HCT116 (cell line): Measurements from ENCODE around the gene DZIP1L. TPM values are rescaled to one million over a fixed set of nuclear protein-coding genes. Genes with fewer than 3 reads are reported as not detected.

Experiments
- ATAC-seq: fragments of 200-7000 bp; cut with Tn5 transposase; 2 replicates; pipeline ENCODE4 v1.9.1; 2020; ENCODE audit warnings: mild to moderate bottlenecking, moderate library complexity
- BruUV-seq: library from RNA; stranded (reverse); fragments of 400-500 nt; replicated peaks from 2 replicates; lab custom pipeline; 2021; lab: Mats Ljungman, UMichigan
- CTCF ChIA-PET: fragments of 300-600 bp; sonication (Branson Sonifier 250); formaldehyde crosslinking; loops from one replicate; lab custom pipeline; 2021; ENCODE audit warnings: antibody characterized with exemption; lab: Charles Lee
- POLR2A ChIA-PET: fragments of 300-600, 350-600 bp; sonication (Branson Sonifier 250); formaldehyde crosslinking; loops from one replicate; lab custom pipeline; 2021; ENCODE audit warnings: antibody characterized with exemption; lab: Charles Lee
- RAD21 ChIA-PET, 2 experiments: fragments of 300-600 bp; sonication (Branson Sonifier 250); formaldehyde crosslinking; loops; one replicate each; lab custom pipeline; 2023; ENCODE audit warnings: low total read pairs in 2 of 2; ENCODE audit not compliant: uncharacterized antibody in 2 of 2, unreplicated experiment in 2 of 2, low non-redundant PET in 1 of 2; lab: Charles Lee
- DNase-seq: peaks from one replicate; pipeline ENCODE4 v3.0.0-alpha.2; 2010; ENCODE audit warnings: low read depth, low spot score
- H2AFZ ChIP-seq: fragments of 200-600 bp; shearing (Covaris generic), sonication (generic); 2 replicates; pipeline ENCODE4 v1.6.1; 2017; ENCODE audit warnings: low read depth, mixed run types, mixed read lengths, antibody characterized with exemption, low read length; ENCODE audit not compliant: poor library complexity, severe bottlenecking
- H3K27ac ChIP-seq: 2 replicates; pipeline ENCODE4 v1.5.1; 2012; ENCODE audit warnings: low read depth, low read length
- H3K27me3 ChIP-seq: fragments of 200-600 bp; sonication (generic); 2 replicates; pipeline ENCODE4 v1.6.1; 2016; ENCODE audit warnings: mixed run types, low read length, mixed read lengths; ENCODE audit not compliant: insufficient read depth
- H3K36me3 ChIP-seq, 2 experiments: fragments of 200-500 bp in 1 of 2; fragments of 200-600 bp in 1 of 2; sonication (Bioruptor generic) in 1 of 2; sonication (generic) in 1 of 2; 2 replicates each; pipeline versions ENCODE4 v1.5.1 to v1.6.1; 2014 to 2016; ENCODE audit warnings: low read length in 2 of 2, inconsistent platforms in 1 of 2, mixed read lengths in 1 of 2, mixed run types in 1 of 2; ENCODE audit not compliant: insufficient read depth in 2 of 2, control insufficient read depth in 1 of 2
- H3K4me1 ChIP-seq, 2 experiments: fragments of 200-600 bp in 1 of 2; sonication (generic) in 1 of 2; 2 replicates each; pipeline versions ENCODE4 v1.5.1 to v1.6.1; 2012 to 2017; ENCODE audit warnings: low read length in 2 of 2, inconsistent platforms in 1 of 2, mild to moderate bottlenecking in 1 of 2, mixed read lengths in 1 of 2, mixed run types in 1 of 2, moderate library complexity in 1 of 2; ENCODE audit not compliant: insufficient read depth in 2 of 2, control insufficient read depth in 1 of 2
- H3K4me2 ChIP-seq: fragments of 200-600 bp; sonication (generic); 2 replicates; pipeline ENCODE4 v1.6.1; 2017; ENCODE audit warnings: mixed run types, low read length, mixed read lengths
- H3K4me3 ChIP-seq, 2 experiments: fragments of 200-600 bp in 1 of 2; sonication (generic) in 1 of 2; replicated peaks in 1 of 2; 2 replicates each; pipeline ENCODE4 v1.5.1; 2011 to 2016; ENCODE audit warnings: low read length in 2 of 2, control low read depth in 1 of 2, low read depth in 1 of 2, mild to moderate bottlenecking in 1 of 2, mixed read lengths in 1 of 2, mixed run types in 1 of 2
- H3K79me2 ChIP-seq: fragments of 200-600 bp; sonication (generic); 2 replicates; pipeline ENCODE4 v1.6.1; 2017; ENCODE audit warnings: mild to moderate bottlenecking, mixed run types, low read length, moderate library complexity, mixed read lengths; ENCODE audit not compliant: insufficient read depth
- H3K9ac ChIP-seq: fragments of 200-600 bp; sonication (generic); 2 replicates; pipeline ENCODE4 v1.6.1; 2016; ENCODE audit warnings: low read length, mixed read lengths
- H3K9me2 ChIP-seq: fragments of 200-600 bp; sonication (generic), shearing (Covaris generic); 2 replicates; pipeline ENCODE4 v1.6.1; 2017; ENCODE audit warnings: mixed run types, mild to moderate bottlenecking, moderate library complexity; ENCODE audit not compliant: insufficient read depth
- H3K9me3 ChIP-seq, 2 experiments: fragments of 200-500 bp in 1 of 2; fragments of 200-600 bp in 1 of 2; sonication (Bioruptor generic) in 1 of 2; sonication (generic) in 1 of 2; 2 replicates each; pipeline ENCODE4 v1.6.1; 2014 to 2017; ENCODE audit warnings: low read length in 2 of 2, mixed read lengths in 2 of 2, inconsistent platforms in 1 of 2, low read depth in 1 of 2, mild to moderate bottlenecking in 1 of 2, mixed run types in 1 of 2, moderate library complexity in 1 of 2; ENCODE audit not compliant: control insufficient read depth in 1 of 2, insufficient read depth in 1 of 2
- H4K20me1 ChIP-seq: fragments of 200-600 bp; sonication (generic), shearing (Covaris generic); 2 replicates; pipeline ENCODE4 v1.6.1; 2017; ENCODE audit warnings: mixed run types, mild to moderate bottlenecking, moderate library complexity; ENCODE audit not compliant: insufficient read depth
- CBX3 ChIP-seq: IDR thresholded peaks from 2 replicates; pipeline ENCODE4 v1.6.1; 2012; ENCODE audit warnings: low read depth
- EGR1 ChIP-seq: IDR thresholded peaks from 2 replicates; pipeline ENCODE4 v1.6.1; 2012; ENCODE audit warnings: low read depth
- ELF1 ChIP-seq: IDR thresholded peaks from 2 replicates; pipeline ENCODE4 v1.6.1; 2012; ENCODE audit warnings: low read depth, borderline replicate concordance
- EZH2 ChIP-seq: fragments of 200-600 bp; sonication (generic); IDR thresholded peaks from 2 replicates; pipeline ENCODE4 v1.6.1; 2017; ENCODE audit warnings: antibody characterized with exemption, mixed run types
- EZH2phosphoT487 ChIP-seq: fragments of 200-600 bp; IDR thresholded peaks from 2 replicates; pipeline ENCODE4 v1.6.1; 2018; ENCODE audit warnings: antibody characterized with exemption, borderline replicate concordance
- FOSL1 ChIP-seq: IDR thresholded peaks from 2 replicates; pipeline ENCODE4 v1.6.1; 2012; ENCODE audit warnings: low read depth
- JUND ChIP-seq: IDR thresholded peaks from 2 replicates; pipeline ENCODE4 v1.6.1; 2012
- POLR2AphosphoS5 ChIP-seq: IDR thresholded peaks from 2 replicates; pipeline ENCODE4 v1.6.1; 2011; ENCODE audit warnings: mild to moderate bottlenecking, low read depth, low read length, moderate library complexity
- SP1 ChIP-seq: IDR thresholded peaks from 2 replicates; pipeline ENCODE4 v1.6.1; 2012; ENCODE audit warnings: low read depth
- YY1 ChIP-seq: IDR thresholded peaks from 2 replicates; pipeline ENCODE4 v1.6.1; 2011; ENCODE audit warnings: low read length, low read depth, moderate library complexity, mild to moderate bottlenecking; ENCODE audit not compliant: insufficient replicate concordance; ENCODE audit errors: extremely low read depth
- ZFX ChIP-seq: fragments of 450-650 bp; IDR thresholded peaks from 2 replicates; pipeline ENCODE4 v1.6.1; 2017
- ZNF274 ChIP-seq: fragments of 200-500 bp; sonication (Bioruptor generic); IDR thresholded peaks from 2 replicates; pipeline ENCODE4 v1.6.1; 2014; ENCODE audit warnings: mild to moderate bottlenecking, low read depth, low read length, inconsistent platforms
- intact Hi-C: fragments of 100-400 bp; cut with micrococcal nuclease; formaldehyde crosslinking; loops from 2 replicates; pipeline ENCODE4 v1.10.0; 2022
- total RNA-seq: library from RNA; stranded (reverse); gene quantifications from one replicate; pipeline ENCODE4 v1.2.1, GENCODE V29; 2021; ENCODE audit not compliant: unreplicated experiment
- TF ChIP-seq, protein P1 (sequence below): IDR thresholded peaks from 2 replicates; pipeline ENCODE4 v1.6.1; 2012
- TF ChIP-seq, protein P2 (sequence below): IDR thresholded peaks from 2 replicates; pipeline ENCODE4 v1.6.1; 2012; ENCODE audit warnings: low read depth
- TF ChIP-seq, protein P3 (sequence below), 3 experiments: fragments of 200-600 bp in 1 of 3; sonication (generic) in 1 of 3; IDR thresholded peaks in 2 of 3; conservative IDR thresholded peaks in 1 of 3; 2 replicates each; pipeline ENCODE4 v1.5.1; 2012 to 2017; ENCODE audit warnings: low read depth in 2 of 3, low read length in 2 of 3, antibody characterized with exemption in 1 of 3, borderline replicate concordance in 1 of 3, control low read depth in 1 of 3, mild to moderate bottlenecking in 1 of 3, mixed read lengths in 1 of 3, mixed run types in 1 of 3, moderate library complexity in 1 of 3; ENCODE audit not compliant: insufficient read depth in 1 of 3

Gene DZIP1L
- total RNA-seq, 1 experiment from 2014 or later = 9.6 TPM

DNA sequence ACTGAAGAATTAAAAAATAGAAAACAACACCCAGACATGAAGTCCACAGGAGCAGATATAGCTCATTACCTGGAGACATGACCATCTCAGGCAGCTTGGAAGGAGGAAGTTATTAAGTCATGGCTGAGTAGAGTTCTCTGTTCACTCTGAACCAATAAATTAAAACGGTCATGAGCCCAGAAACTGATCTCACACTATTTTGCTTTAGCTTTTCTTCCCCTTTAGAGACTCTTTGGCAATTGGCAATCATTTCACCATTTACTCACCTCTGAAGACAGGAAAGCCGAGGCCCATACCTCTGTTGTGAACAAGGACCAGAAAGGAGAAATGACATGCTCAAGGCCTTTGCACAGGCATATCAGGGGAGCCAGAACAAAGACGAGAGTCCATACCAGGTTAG lies 78.8 kb downstream of the DZIP1L start:
- POLR2A ChIA-PET = no interaction called here
- Histone ChIP-seq H3K9ac (no peak overlapping the region), H4K20me1 (no peaks in the 10 kb centered on the region), H3K27me3 (no peaks in the 10 kb centered on the region), H3K79me2 (no peaks in the 10 kb centered on the region), H3K4me1 (peaks cover 0 to 5% of the 10 kb centered on the region in 2 experiments; a peak in 1 of 4 replicates), H3K4me2 (no peak overlapping the region), H3K4me3 (no peak overlapping the region)
- RAD21 ChIA-PET = no interaction called here
- intact Hi-C loops = no loop called here
- TF ChIP-seq FOSL1 (no peak), YY1 (no peak), ZFX (no peak), CBX3 (no peak)
- TF ChIP-seq, protein P1, sequence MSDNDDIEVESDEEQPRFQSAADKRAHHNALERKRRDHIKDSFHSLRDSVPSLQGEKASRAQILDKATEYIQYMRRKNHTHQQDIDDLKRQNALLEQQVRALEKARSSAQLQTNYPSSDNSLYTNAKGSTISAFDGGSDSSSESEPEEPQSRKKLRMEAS = no peak
- TF ChIP-seq, all 23 proteins: peak for 0
- H2AFZ ChIP-seq = no peak overlapping the region
- CTCF ChIA-PET = interaction anchor here (1.8 kb wide), 1 partner anchor 66 kb away, joined by 4 read pairs; no protein-coding TSS in a partner anchor
- DNase-seq (no peak), ATAC-seq (no peak)
- BruUV-seq = no TSS peak
- no peaks in the 10 kb centered on the region for H3K9me2 ChIP-seq
- no peak overlapping the region for H3K27ac ChIP-seq
- H3K36me3 ChIP-seq = no peaks in the 10 kb centered on the region
- no peaks in the 10 kb centered on the region for H3K9me3 ChIP-seq

DNA sequence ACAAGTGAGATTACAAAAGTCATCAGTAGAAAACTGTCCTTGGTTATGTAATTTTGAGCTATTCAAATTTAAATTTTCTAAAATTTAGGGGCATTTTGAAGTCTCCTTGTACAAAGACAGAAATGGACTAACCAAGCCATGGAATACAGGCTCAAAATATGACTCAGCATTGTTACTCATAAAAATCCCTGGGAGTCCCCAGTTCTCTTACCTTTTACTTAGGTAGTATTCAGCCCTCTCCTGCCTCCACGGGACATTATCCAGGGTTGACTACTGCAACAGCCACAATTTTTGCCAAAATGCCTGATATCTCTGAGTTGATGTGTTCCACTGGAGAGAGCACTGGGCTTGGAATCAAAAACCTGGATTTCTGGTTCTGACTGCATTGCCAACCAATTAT lies 80.5 kb downstream of the DZIP1L start:
- POLR2A ChIA-PET = no interaction called here
- BruUV-seq = no TSS peak

More for the DNA sequence above, 80.5 kb downstream of the DZIP1L start:
- DNase-seq (no peak), ATAC-seq (no peak)
- no peaks in the 10 kb centered on the region for H3K9me2 ChIP-seq
- H3K4me1 ChIP-seq = peaks cover 0 to 5% of the 10 kb centered on the region in 2 experiments; a peak in 1 of 4 replicates
- no peaks in the 10 kb centered on the region for H3K9me3 ChIP-seq
- RAD21 ChIA-PET = no interaction called here
- no peak overlapping the region for H3K9ac ChIP-seq
- no peaks in the 10 kb centered on the region for H3K79me2 ChIP-seq
- intact Hi-C loops = no loop called here
- no peak overlapping the region for H3K4me2 ChIP-seq
- no peaks in the 10 kb centered on the region for H3K36me3 ChIP-seq
- TF ChIP-seq JUND = no peak
- TF ChIP-seq ELF1 = no peak
- TF ChIP-seq ZFX = no peak
- TF ChIP-seq EZH2phosphoT487 = no peak
- no peak for TF ChIP-seq SP1
- TF ChIP-seq EZH2 = no peak
- TF ChIP-seq, protein P2, sequence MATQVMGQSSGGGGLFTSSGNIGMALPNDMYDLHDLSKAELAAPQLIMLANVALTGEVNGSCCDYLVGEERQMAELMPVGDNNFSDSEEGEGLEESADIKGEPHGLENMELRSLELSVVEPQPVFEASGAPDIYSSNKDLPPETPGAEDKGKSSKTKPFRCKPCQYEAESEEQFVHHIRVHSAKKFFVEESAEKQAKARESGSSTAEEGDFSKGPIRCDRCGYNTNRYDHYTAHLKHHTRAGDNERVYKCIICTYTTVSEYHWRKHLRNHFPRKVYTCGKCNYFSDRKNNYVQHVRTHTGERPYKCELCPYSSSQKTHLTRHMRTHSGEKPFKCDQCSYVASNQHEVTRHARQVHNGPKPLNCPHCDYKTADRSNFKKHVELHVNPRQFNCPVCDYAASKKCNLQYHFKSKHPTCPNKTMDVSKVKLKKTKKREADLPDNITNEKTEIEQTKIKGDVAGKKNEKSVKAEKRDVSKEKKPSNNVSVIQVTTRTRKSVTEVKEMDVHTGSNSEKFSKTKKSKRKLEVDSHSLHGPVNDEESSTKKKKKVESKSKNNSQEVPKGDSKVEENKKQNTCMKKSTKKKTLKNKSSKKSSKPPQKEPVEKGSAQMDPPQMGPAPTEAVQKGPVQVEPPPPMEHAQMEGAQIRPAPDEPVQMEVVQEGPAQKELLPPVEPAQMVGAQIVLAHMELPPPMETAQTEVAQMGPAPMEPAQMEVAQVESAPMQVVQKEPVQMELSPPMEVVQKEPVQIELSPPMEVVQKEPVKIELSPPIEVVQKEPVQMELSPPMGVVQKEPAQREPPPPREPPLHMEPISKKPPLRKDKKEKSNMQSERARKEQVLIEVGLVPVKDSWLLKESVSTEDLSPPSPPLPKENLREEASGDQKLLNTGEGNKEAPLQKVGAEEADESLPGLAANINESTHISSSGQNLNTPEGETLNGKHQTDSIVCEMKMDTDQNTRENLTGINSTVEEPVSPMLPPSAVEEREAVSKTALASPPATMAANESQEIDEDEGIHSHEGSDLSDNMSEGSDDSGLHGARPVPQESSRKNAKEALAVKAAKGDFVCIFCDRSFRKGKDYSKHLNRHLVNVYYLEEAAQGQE = no peak
- TF ChIP-seq EGR1 = no peak
- TF ChIP-seq, protein P3, sequence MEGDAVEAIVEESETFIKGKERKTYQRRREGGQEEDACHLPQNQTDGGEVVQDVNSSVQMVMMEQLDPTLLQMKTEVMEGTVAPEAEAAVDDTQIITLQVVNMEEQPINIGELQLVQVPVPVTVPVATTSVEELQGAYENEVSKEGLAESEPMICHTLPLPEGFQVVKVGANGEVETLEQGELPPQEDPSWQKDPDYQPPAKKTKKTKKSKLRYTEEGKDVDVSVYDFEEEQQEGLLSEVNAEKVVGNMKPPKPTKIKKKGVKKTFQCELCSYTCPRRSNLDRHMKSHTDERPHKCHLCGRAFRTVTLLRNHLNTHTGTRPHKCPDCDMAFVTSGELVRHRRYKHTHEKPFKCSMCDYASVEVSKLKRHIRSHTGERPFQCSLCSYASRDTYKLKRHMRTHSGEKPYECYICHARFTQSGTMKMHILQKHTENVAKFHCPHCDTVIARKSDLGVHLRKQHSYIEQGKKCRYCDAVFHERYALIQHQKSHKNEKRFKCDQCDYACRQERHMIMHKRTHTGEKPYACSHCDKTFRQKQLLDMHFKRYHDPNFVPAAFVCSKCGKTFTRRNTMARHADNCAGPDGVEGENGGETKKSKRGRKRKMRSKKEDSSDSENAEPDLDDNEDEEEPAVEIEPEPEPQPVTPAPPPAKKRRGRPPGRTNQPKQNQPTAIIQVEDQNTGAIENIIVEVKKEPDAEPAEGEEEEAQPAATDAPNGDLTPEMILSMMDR (IDR thresholded peaks at IDR 0.05 in 2 of 3, conservative IDR thresholded peaks at IDR 0.05 in 1 of 3; ENCODE audit: borderline replicate concordance in 1 of 3, insufficient read depth in 1 of 3, low read depth in 2 of 3, low read length in 2 of 3) = no peak
- TF ChIP-seq POLR2AphosphoS5 = no peak
- no peak for TF ChIP-seq ZNF274
- TF ChIP-seq, all 23 proteins: peak for 0
- Histone ChIP-seq H3K27ac (no peak overlapping the region), H2AFZ (no peak overlapping the region), H4K20me1 (no peaks in the 10 kb centered on the region), H3K27me3 (no peaks in the 10 kb centered on the region), H3K4me3 (no peak overlapping the region)
- CTCF ChIA-PET = no interaction called here
